Calu3 (cell line): ENCODE measurements around the gene TSC22D3. TPM values are rescaled to one million over a fixed set of nuclear protein-coding genes. Genes with fewer than 3 reads are reported as not detected.

ENCODE experiments used
- BruUV-seq: library from RNA; stranded (reverse); fragments of 400-500 nt; replicated peaks from 2 replicates; lab custom pipeline; 2021; lab: Mats Ljungman, UMichigan
- CTCF ChIA-PET: fragments of 300-600 bp; sonication (Branson Sonifier 250); formaldehyde crosslinking; loops from one replicate; lab custom pipeline; 2022; ENCODE audit warnings: antibody characterized with exemption; lab: Charles Lee
- DNase-seq: peaks from one replicate; pipeline ENCODE4 v3.0.0; 2022
- H3K27ac Mint-ChIP-seq: one replicate; pipeline ENCODE4 v1.8.0; 2022; ENCODE audit warnings: mixed read lengths; ENCODE audit not compliant: unreplicated experiment
- H3K27me3 Mint-ChIP-seq: one replicate; pipeline ENCODE4 v1.8.0; 2022; ENCODE audit warnings: mixed read lengths; ENCODE audit not compliant: unreplicated experiment
- H3K36me3 Mint-ChIP-seq: one replicate; pipeline ENCODE4 v1.8.0; 2022; ENCODE audit warnings: mild to moderate bottlenecking, moderate library complexity, mixed read lengths; ENCODE audit not compliant: insufficient read depth, unreplicated experiment
- H3K4me1 Mint-ChIP-seq: one replicate; pipeline ENCODE4 v1.8.0; 2022; ENCODE audit warnings: mild to moderate bottlenecking, low read depth, mixed read lengths; ENCODE audit not compliant: unreplicated experiment
- H3K4me3 Mint-ChIP-seq: one replicate; pipeline ENCODE4 v1.8.0; 2022; ENCODE audit warnings: mild to moderate bottlenecking, low read depth, moderate library complexity, mixed read lengths; ENCODE audit not compliant: unreplicated experiment
- H3K9me3 Mint-ChIP-seq: one replicate; pipeline ENCODE4 v1.8.0; 2022; ENCODE audit warnings: low read depth, mixed read lengths; ENCODE audit not compliant: unreplicated experiment
- CTCF ChIP-seq: fragments of 200-600 bp; IDR thresholded peaks from one replicate; pipeline ENCODE4 v1.8.0; 2022; ENCODE audit warnings: antibody characterized with exemption; ENCODE audit not compliant: unreplicated experiment
- intact Hi-C: fragments of 100-400 bp; cut with micrococcal nuclease; formaldehyde crosslinking; loops from one replicate; pipeline ENCODE4 v1.10.0; 2022; ENCODE audit not compliant: unreplicated experiment
- total RNA-seq: library from RNA; stranded (reverse); gene quantifications from 2 replicates; pipeline ENCODE4 v1.2.3, GENCODE V29; 2022

The TSC22D3 gene
- total RNA-seq, 1 experiment from 2014 or later, result 48.3 TPM

GRCh38 chrX:107755721-107756120 is 19.9 kb downstream of the TSC22D3 start:
- CTCF ChIA-PET, result no interaction called here
- no TSS peak for BruUV-seq
- intact Hi-C loops, result no loop called here
- DNase-seq, result no peak
- H3K4me3 Mint-ChIP-seq, result no peak overlapping the region
- no peaks in the 10 kb centered on the region for H3K9me3 Mint-ChIP-seq
- H3K36me3 Mint-ChIP-seq, result no peaks in the 10 kb centered on the region
- H3K4me1 Mint-ChIP-seq, result no peaks in the 10 kb centered on the region
- H3K27me3 Mint-ChIP-seq, result no peaks in the 10 kb centered on the region
- no peak for TF ChIP-seq CTCF
- H3K27ac Mint-ChIP-seq, result no peak overlapping the region

GRCh38 chrX:107753187-107753586 is 22.4 kb downstream of the TSC22D3 start:
- DNase-seq, result no peak
- no peak for TF ChIP-seq CTCF
- CTCF ChIA-PET, result interaction anchor here (1.7 kb wide), 1 partner anchor 10 kb away, joined by 5 read pairs; no protein-coding TSS in a partner anchor
- Mint-ChIP-seq H3K27ac (no peak overlapping the region), H3K4me3 (no peak overlapping the region), H3K9me3 (no peaks in the 10 kb centered on the region), H3K27me3 (no peaks in the 10 kb centered on the region), H3K36me3 (no peaks in the 10 kb centered on the region), H3K4me1 (peaks cover 2% of the 10 kb centered on the region)
- BruUV-seq, result no TSS peak
- intact Hi-C loops, result no loop called here

- Mint-ChIP-seq H3K4me1 (peaks cover 6% of the 10 kb centered on the region), H3K27ac (no peak overlapping the region), H3K9me3 (no peaks in the 10 kb centered on the region), H3K4me3 (no peak overlapping the region), H3K27me3 (no peaks in the 10 kb centered on the region), H3K36me3 (no peaks in the 10 kb centered on the region)
- intact Hi-C loops, result no loop called here
- no peak for TF ChIP-seq CTCF
- no TSS peak for BruUV-seq
- CTCF ChIA-PET, result interaction anchor here (1.7 kb wide), 1 partner anchor 11 kb away, joined by 5 read pairs; no protein-coding TSS in a partner anchor
- no peak for DNase-seq
Observed at GRCh38 chrX:107752714-107753113, 22.9 kb downstream of the TSC22D3 start.

- BruUV-seq, result no TSS peak
- Mint-ChIP-seq H3K4me3 (no peak overlapping the region), H3K27me3 (no peaks in the 10 kb centered on the region), H3K27ac (no peak overlapping the region), H3K4me1 (peaks cover 10% of the 10 kb centered on the region), H3K9me3 (no peaks in the 10 kb centered on the region), H3K36me3 (no peaks in the 10 kb centered on the region)
- intact Hi-C loops, result no loop called here
- no peak for TF ChIP-seq CTCF
- DNase-seq, result no peak
- CTCF ChIA-PET, result interaction anchor here (1.7 kb wide), 1 partner anchor 11 kb away, joined by 5 read pairs; no protein-coding TSS in a partner anchor
Observed at GRCh38 chrX:107752043-107752442, 23.5 kb downstream of the TSC22D3 start.
